Endodermal cell (in vitro differentiated cells): ENCODE measurements around the gene PIP5K1C. TPM values are rescaled to one million over a fixed set of nuclear protein-coding genes. Genes with fewer than 3 reads are reported as not detected.

Experiments
- DNase-seq: peaks from one replicate; pipeline ENCODE4 v3.0.0-alpha.2; 2017
- H3K27ac ChIP-seq: 2 replicates; pipeline ENCODE4 v1.5.1; 2013; ENCODE audit warnings: mild to moderate bottlenecking, low read depth, low read length, moderate library complexity
- H3K27me3 ChIP-seq: 2 replicates; pipeline ENCODE4 v1.6.1; 2013; ENCODE audit warnings: mild to moderate bottlenecking, low read length, moderate library complexity; ENCODE audit not compliant: insufficient read depth, control insufficient read depth, poor library complexity, severe bottlenecking
- H3K36me3 ChIP-seq: 2 replicates; pipeline ENCODE4 v1.7.0; 2013; ENCODE audit warnings: mild to moderate bottlenecking, low read length, moderate library complexity; ENCODE audit not compliant: control insufficient read depth, insufficient read depth
- H3K4me1 ChIP-seq: one replicate; pipeline ENCODE4 v1.7.0; 2013; ENCODE audit warnings: low read length; ENCODE audit not compliant: control insufficient read depth, insufficient read depth
- H3K4me3 ChIP-seq: 2 replicates; pipeline ENCODE4 v1.5.1; 2013; ENCODE audit warnings: mild to moderate bottlenecking, low read length, moderate library complexity
- H3K9ac ChIP-seq: 2 replicates; pipeline ENCODE4 v1.6.1; 2013; ENCODE audit warnings: mild to moderate bottlenecking, low read length, moderate library complexity; ENCODE audit not compliant: poor library complexity, severe bottlenecking; ENCODE audit errors: extremely low read depth
- H3K9me3 ChIP-seq: 2 replicates; pipeline ENCODE4 v1.6.1; 2013; ENCODE audit warnings: mild to moderate bottlenecking, low read length, moderate library complexity; ENCODE audit not compliant: control insufficient read depth
- H3K27ac Mint-ChIP-seq: 2 replicates; pipeline ENCODE4 v1.8.0; 2020; ENCODE audit warnings: mixed read lengths
- H3K27me3 Mint-ChIP-seq: 2 replicates; pipeline ENCODE4 v1.8.0; 2021; ENCODE audit warnings: mild to moderate bottlenecking, mixed read lengths; ENCODE audit not compliant: insufficient read depth
- H3K36me3 Mint-ChIP-seq: 2 replicates; pipeline ENCODE4 v1.8.0; 2020; ENCODE audit warnings: low read depth, mixed read lengths
- H3K4me1 Mint-ChIP-seq: 2 replicates; pipeline ENCODE4 v1.8.0; 2020; ENCODE audit warnings: mixed read lengths
- H3K4me3 Mint-ChIP-seq: 2 replicates; pipeline ENCODE4 v1.8.0; 2020; ENCODE audit warnings: mild to moderate bottlenecking, moderate library complexity, mixed read lengths
- H3K9me3 Mint-ChIP-seq: 2 replicates; pipeline ENCODE4 v1.8.0; 2020; ENCODE audit warnings: mild to moderate bottlenecking, mixed read lengths
- WGBS, 2 experiments: methylation state at CpG; one replicate each; pipeline versions ENCODE4 v1.1.5 to v1.1.7; 2013; ENCODE audit warnings: missing lambda C conversion rate in 2 of 2, mixed read lengths in 1 of 2; ENCODE audit not compliant: insufficient coverage in 1 of 2, insufficient read length in 1 of 2; 5-methylcytosine and 5-hydroxymethylcytosine counted together
- total RNA-seq, 2 donors: library from RNA; stranded (reverse); fragmentation: NEBNext Ultra II Directional in 1 of 2; extraction: Animal tissue kit (Norgen Biotek cat#: 25700) in 1 of 2; gene quantifications; 2 replicates in 1 of 2; 3 replicates in 1 of 2; pipeline ENCODE4 v1.2.1, GENCODE V29; 2021
- TF ChIP-seq, protein P1 (sequence below): fragments of 200-600 bp; sonication (generic); conservative IDR thresholded peaks from 2 replicates; pipeline ENCODE4 v1.5.0; 2021; ENCODE audit warnings: antibody characterized with exemption, mild to moderate bottlenecking

The PIP5K1C gene
- total RNA-seq, 2 donors from 2014 or later = 43.5 to 51.5 TPM

DNA sequence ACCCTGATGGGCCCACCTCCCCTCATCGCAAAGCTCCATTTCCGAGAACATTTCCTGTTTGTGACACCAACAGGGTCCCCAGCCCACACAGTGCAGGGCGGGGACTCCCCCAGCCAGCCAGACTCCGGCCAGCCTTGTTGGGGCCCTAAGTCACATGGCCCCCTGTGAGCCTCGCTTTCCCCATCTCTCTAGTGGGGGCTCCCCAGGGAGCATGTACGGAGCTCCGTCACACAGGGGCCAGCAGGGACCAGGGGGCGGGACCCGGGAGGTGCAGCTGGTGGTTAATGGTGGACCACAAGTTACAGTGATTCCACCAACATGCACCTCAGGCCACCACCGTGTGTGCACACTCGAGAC is 95.3 kb downstream of the PIP5K1C start:
- Histone ChIP-seq H3K4me1 (no peaks in the 10 kb centered on the region), H3K27ac (no peak overlapping the region), H3K36me3 (no peaks in the 10 kb centered on the region), H3K4me3 (no peak overlapping the region), H3K9me3 (no peaks in the 10 kb centered on the region), H3K9ac (no peak overlapping the region), H3K27me3 (peaks cover 16% of the 10 kb centered on the region)
- Mint-ChIP-seq H3K4me3 (no peak overlapping the region), H3K27me3 (peaks cover 2% of the 10 kb centered on the region), H3K36me3 (peaks cover 3% of the 10 kb centered on the region), H3K4me1 (peaks cover 6% of the 10 kb centered on the region), H3K27ac (no peak overlapping the region), H3K9me3 (no peaks in the 10 kb centered on the region)
- TF ChIP-seq, protein P1, sequence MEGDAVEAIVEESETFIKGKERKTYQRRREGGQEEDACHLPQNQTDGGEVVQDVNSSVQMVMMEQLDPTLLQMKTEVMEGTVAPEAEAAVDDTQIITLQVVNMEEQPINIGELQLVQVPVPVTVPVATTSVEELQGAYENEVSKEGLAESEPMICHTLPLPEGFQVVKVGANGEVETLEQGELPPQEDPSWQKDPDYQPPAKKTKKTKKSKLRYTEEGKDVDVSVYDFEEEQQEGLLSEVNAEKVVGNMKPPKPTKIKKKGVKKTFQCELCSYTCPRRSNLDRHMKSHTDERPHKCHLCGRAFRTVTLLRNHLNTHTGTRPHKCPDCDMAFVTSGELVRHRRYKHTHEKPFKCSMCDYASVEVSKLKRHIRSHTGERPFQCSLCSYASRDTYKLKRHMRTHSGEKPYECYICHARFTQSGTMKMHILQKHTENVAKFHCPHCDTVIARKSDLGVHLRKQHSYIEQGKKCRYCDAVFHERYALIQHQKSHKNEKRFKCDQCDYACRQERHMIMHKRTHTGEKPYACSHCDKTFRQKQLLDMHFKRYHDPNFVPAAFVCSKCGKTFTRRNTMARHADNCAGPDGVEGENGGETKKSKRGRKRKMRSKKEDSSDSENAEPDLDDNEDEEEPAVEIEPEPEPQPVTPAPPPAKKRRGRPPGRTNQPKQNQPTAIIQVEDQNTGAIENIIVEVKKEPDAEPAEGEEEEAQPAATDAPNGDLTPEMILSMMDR = no peak
- WGBS, 2 experiments = 88% methylated on average over 6 to 11 of the region's 11 CpGs
- DNase-seq = no peak

DNA sequence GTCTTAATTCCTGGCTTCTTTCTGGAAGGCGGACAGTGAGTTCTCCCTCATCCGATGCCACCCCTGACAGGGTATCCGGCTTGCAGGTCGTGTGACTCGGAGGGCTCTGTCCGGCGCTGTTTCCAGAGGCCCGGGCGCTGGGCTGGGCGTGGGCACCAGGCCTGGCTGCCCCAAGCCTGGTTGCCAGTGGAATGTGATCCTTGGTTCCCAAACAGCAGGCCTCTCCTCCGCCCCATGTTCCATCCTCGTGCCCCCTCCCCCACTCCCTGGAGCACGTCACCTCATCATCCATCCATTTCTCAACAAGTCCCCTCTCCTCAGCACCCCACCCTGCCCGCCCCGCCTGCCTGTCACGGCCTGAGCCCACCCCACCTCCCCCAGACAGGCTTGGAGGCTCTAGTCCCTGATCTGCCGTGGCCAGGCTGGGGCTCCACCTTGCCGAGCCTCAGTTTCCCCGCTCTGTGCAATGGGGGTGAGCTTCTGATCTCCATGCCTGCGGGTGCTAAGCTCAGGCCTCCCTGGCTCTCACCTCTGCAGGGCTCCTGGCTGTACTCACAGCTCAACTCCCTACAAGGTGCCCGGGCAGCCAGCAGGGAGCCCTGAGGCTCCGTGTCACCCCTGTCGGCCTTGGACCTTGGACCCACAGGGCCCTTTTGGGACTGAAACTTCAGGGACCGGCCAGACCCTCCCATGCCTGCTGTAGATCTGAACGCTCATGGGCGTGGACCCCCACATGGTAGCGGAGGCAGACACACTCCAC is 95.9 kb downstream of the PIP5K1C start:
- no peak for DNase-seq
- no peaks in the 10 kb centered on the region for H3K36me3 Mint-ChIP-seq
- peaks cover 6% of the 10 kb centered on the region for H3K4me1 Mint-ChIP-seq
- Histone ChIP-seq H3K4me3 (no peak overlapping the region), H3K27ac (no peak overlapping the region), H3K27me3 (peaks cover 16% of the 10 kb centered on the region), H3K36me3 (no peaks in the 10 kb centered on the region), H3K9ac (no peak overlapping the region), H3K4me1 (no peaks in the 10 kb centered on the region), H3K9me3 (no peaks in the 10 kb centered on the region)
- no peak overlapping the region for H3K4me3 Mint-ChIP-seq
- TF ChIP-seq, protein P1 = no peak
- 84 to 91% methylated on average over 19 to 27 of the region's 27 CpGs for WGBS, 2 experiments
- H3K27ac Mint-ChIP-seq = no peak overlapping the region
- peaks cover 2% of the 10 kb centered on the region for H3K27me3 Mint-ChIP-seq
- no peaks in the 10 kb centered on the region for H3K9me3 Mint-ChIP-seq

DNA sequence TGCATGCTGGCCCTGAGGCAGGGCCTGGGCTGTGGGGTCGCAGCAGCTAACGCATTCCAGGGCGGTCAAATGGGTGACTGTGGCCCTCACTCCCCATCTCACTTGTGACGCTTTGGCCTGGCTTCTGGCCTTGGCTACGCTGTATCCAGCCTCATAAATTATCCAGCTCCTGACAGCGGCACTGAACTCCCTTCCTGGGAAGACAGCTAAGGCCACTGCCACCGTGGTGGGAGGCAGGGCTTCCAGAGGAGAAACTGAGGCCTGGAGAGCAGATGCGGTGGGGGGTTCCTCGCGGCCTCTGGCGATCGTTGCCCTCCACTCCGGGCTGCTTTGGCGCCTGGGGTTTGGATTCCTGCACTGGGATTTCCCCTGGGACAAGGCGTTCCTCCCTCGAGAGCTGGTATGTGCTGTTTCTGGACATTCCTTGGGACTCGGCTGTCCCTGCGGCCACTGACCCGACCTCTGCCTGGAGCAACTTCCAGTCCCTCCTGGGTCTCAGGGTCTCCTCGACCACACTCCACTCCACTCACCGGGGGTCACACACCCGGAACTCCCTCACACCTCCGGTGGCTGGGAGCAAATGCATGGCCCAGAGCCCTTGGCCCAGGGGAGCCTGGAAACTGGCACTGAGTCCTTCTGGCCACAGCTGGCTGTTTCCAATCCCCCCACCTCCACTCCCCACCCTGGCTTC is 97.0 kb downstream of the PIP5K1C start:
- 90 to 97% methylated on average over 9 to 23 of the region's 23 CpGs for WGBS, 2 experiments
- H3K4me1 Mint-ChIP-seq = peaks cover 6% of the 10 kb centered on the region

More for the DNA sequence above, 97.0 kb downstream of the PIP5K1C start:
- no peak for DNase-seq
- Histone ChIP-seq H3K9ac (no peak overlapping the region), H3K4me3 (no peak overlapping the region), H3K36me3 (no peaks in the 10 kb centered on the region), H3K27me3 (peaks cover 16% of the 10 kb centered on the region), H3K4me1 (no peaks in the 10 kb centered on the region), H3K27ac (no peak overlapping the region), H3K9me3 (no peaks in the 10 kb centered on the region)
- peaks cover 2% of the 10 kb centered on the region for H3K27me3 Mint-ChIP-seq
- no peaks in the 10 kb centered on the region for H3K9me3 Mint-ChIP-seq
- no peak overlapping the region for H3K27ac Mint-ChIP-seq
- H3K4me3 Mint-ChIP-seq = no peak overlapping the region
- H3K36me3 Mint-ChIP-seq = no peaks in the 10 kb centered on the region
- TF ChIP-seq, protein P1 = no peak
